Left lobe of liver (tissue), 2 donors: ENCODE data around the gene SGPP1. TPM values are rescaled to one million over a fixed set of nuclear protein-coding genes. Genes with fewer than 3 reads are reported as not detected.
"Not testable (repeated sequence)": the region's sequence is repeated elsewhere in the genome, so short reads cannot be mapped to it uniquely, and the experiment has no call there.

ENCODE experiments used
- ATAC-seq: fragments of 200-7000 bp; cut with Tn5 transposase; one replicate; pipeline ENCODE4 v1.9.1; 2020; ENCODE audit warnings: mild to moderate bottlenecking, moderate library complexity
- DNase-seq: peaks from one replicate; pipeline ENCODE4 v3.0.0-alpha.2; 2020; ENCODE audit warnings: low spot score
- total RNA-seq: library from RNA; stranded (reverse); gene quantifications from one replicate; pipeline ENCODE4 v1.2.1, GENCODE V29; 2021
- donor health status: DM: no; HTN: no; CAD: no; lungs with moderate emphysema.
- donor health status: DM: no; HTN: yes; CAD: no.

Gene SGPP1
- total RNA-seq, 1 donor from 2014 or later = 15.5 TPM

DNA sequence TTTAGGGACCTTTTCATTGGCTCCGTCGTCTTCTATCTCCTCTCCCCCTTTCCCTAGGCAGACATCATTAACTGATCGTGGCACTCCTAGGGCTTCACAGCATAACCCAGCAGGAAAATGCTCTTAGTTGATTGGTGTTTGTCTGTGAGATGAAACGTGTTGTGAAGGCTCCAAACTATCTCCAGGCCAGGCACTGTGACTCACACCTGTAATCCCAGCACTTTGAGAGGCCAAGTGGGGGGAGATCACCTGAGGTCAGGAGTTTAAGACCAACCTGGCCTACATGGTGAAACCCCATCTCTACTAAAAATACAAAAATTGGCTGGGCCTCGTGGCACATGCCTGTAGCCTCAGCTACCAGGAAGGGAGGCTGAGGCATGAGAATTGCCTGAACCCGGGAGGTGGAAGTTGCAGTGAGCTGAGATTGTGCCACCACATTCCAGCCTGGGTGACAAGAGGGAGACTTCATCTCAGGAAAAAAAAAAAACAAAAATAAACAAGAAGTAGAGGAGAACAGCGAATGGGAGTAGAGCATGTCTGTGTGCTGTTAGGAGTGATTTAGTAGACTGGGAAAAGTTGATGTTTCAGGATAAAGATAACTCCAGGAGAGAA, 53.9 kb downstream of the SGPP1 start:
- ATAC-seq (no peak), DNase-seq (no peak)

DNA sequence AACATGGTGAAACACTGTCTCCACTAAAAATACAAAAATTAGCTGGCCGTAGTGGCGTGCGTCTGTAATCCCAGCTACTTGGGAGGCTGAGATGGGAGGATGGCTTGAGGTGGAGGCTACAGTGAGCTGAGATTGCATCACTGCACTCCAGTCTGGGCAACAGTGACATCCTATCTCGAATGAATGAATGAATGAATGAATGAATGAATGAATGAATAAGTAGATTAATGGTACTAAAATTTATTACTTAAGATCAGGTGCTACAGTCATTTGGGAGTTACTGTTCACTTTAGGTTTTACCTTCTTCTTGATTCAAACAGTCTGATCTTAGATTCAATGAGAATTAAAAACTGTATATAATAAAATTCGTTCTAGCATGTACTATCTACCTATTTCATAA, 54.6 kb downstream of the SGPP1 start:
- no peak for ATAC-seq
- DNase-seq = no peak

DNA sequence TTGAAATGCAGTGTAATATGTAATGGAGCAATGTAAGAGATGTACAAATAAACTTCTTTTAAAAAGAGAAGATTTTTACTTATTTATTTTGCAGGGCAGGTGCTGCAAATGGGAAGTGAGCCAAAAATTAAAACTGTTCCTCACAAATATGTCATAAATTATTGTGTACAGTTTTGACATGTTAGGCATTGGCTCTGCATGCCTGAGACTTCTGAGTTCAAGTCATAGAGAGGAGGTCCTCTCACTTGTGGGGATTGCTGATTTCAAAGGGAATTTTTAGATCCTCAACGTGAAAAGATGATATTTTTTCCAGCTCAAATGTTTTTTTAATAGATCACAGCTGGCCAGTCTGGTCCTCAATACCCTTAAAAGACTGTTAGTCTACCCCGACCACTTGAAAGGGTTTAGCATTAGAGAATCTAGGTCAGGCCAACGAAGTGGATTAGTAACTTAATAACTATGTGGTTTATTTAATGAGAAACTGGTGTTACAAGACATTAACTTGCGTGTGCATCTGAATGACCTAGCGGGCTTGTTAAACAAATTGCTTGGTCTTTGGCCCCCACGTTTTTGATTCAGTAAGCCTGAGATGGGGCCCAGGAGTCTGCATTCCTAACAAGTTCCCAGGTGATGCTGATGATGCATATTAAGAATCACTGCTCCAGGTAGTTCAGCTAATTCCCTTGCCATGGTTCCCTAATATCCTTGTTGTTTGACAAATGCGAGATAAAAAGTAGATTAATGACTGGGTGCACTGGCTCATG, 55.3 kb downstream of the SGPP1 start:
- ATAC-seq (peak; percentile 68), DNase-seq (no peak)

DNA sequence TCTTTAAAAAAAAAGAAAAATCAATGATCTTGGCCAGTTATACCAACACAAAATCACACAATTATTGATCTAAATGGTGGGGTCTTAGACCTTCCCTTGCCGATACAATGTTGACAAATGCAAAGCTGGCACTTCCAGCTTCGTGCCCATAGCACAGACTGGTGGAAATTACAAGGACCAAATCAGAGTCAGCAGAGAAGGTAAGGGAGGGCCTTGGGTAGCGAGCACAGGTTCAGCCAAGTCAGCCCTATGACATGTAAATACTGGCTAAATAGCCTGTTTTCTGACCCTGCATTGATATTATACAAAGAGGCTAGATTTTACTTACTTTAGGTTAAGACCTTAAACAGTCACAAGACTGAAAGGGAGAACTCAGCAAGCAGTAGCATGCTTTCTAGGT, 55.9 kb downstream of the SGPP1 start:
- ATAC-seq (peak; percentile 90), DNase-seq (no peak)

DNA sequence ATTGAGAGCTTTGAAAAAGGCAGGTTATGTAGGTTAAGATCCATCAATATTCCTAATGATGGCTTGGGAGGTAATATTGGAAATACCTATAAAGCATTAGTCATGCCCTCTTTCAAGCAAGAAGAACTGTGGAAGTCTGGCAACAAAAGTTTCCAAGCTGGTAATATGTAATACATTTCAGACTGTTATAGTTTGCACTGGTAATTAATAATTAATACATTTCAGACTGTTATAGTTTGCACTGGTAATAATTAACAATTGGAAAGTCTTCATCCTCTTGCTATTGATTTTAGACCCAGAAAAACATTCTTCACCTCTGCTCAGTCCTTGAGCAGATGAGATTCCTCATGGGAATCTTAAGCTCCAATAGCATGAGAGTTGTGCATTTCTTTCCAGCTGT, 57.2 kb downstream of the SGPP1 start:
- DNase-seq = no peak
- peak; percentile 17 for ATAC-seq

DNA sequence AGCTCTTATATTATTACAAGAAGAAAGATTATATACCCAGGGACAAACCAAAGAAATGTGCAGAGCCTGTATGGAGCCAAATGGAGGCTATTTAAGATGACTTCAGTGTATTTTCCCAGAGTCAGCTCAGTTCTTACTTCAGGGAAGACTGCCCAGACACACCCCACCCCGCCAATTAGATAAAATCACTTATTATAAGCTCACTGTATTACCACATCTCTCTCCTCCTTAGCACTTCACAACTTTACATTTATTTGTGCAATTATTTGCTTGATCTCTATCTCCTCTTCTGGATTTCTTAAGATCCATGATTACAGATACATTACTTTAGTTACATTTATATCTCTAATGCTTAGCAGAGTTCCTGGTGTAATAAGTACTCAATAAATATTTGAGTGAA, 61.5 kb downstream of the SGPP1 start:
- no peak for DNase-seq
- no peak for ATAC-seq

DNA sequence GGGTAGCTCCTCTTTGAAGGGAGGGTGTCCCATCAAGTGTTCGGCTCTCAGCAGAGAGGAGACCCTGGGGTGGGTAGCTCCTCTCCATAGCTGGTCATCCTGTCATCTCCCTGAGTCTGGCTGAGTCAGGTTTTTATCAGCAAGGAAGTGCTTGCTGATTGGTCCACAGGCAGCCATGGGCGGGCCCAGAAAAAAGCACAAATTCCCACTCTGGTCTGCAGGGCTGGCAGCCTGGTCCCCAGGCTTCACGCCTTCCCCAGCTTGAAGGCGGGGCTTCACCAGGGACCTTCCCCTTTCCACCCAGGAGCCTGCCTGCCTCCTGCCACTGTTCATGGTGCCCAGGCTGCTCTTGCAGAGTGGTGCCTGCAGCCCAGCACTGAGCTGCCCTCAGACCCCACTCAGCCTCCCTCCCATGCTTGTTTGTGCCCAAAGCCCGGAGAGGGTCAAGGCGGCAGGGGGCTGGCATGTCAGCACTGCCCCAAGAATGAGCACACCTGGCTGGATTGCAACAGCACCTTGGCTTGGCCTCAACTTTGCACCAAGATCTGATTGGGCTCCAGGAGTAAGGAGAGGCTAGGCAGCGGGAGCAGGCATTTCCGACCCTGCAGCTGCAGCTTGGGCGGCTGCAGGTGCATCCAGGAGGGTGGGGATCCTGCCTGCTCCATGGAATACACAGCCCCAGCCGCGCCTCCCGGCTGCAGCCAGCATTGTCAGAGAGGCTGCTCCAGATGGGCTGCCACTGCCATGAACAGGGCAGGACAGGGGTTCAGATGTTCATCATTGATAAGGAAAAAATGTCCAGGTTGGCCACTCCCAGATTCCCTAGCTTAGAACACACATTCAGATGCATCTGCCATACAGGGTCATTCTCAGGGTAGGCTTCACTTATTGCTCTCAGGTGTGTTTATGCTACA, 64.2 kb downstream of the SGPP1 start:
- DNase-seq = no peak

DNA sequence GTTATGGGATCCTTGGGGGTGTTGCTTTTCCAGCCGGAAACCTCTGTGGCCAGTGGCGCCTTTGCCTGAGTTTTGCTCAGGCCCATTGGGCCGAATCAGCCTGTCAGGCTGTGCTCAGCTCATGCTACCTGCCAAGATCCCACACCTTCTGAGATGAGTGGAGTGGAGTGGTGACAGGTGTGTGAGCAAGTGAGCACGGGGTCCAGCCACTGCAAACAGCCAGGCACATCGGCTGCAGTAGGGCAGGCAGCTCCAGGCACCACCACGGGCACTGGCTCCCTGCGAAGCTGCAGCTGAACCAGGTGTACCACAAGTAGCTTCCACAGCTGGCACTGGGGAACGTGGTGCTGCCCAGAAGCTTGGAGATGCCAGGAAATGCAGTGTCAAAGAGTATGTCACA, 65.1 kb downstream of the SGPP1 start:
- ATAC-seq (no peak), DNase-seq (no peak)

More for the DNA sequence above, 64.2 kb downstream of the SGPP1 start:
- ATAC-seq = peak; percentile 36

DNA sequence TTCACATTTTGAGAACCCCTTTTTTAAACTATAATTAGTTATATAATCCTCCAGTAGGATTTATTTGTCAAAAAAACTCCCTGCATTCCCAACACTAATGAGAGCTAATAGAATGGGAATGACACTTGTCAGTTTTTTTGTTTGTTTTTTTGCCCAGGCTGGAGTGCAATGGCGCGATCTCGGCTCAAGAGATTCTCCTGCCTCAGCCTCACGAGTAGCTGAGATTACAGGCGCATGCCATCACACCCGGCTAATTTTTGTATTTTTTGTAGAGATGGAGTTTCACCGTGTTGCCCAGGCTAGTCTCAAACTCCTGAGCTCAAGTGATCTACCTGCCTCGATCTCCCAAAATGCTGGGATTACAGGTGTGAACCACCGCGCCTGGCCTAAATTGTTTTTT, 66.0 kb downstream of the SGPP1 start:
- not testable (repeated sequence) for DNase-seq

DNA sequence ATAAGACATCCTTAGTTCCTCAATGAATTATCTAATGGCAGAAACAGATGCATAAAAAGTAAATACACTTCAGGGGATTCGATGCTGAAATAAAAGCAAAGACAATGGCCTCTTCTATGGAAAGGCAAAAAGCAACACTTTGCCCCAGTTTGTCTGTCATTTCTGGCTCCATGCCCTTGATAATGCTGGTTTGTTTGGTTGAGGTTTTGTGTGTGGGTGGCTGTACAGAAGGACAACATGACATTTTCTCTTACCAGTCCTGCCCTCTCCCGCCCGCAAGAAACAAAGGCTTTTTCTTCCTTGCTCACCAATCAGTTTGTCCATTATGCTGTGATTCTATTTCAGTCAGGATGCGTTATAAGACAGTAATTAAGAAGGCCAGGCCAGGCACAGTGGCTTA, 68.1 kb downstream of the SGPP1 start:
- ATAC-seq = peak; percentile 89

More for the DNA sequence above, 66.0 kb downstream of the SGPP1 start:
- ATAC-seq = not testable (repeated sequence)

DNA sequence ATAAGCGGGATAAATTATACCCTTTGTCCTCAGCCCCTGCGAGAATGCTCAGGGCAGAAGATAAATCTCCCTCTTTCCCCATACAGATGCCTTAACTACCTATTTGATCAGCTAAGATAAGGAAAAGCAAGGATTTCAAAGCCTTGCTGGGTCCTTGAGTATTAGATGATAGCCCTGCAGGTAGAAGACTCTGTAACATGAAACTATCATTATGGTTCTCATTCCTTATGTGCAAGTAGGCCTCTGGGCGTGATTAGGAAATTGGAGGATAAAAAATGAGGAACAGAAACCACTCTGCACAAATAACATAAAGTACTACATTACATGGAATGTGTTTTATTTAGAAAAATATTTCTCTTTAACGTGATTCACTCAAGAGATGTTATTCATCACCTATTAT, 71.7 kb downstream of the SGPP1 start:
- DNase-seq (no peak), ATAC-seq (no peak)

More for the DNA sequence above, 68.1 kb downstream of the SGPP1 start:
- no peak for DNase-seq

DNA sequence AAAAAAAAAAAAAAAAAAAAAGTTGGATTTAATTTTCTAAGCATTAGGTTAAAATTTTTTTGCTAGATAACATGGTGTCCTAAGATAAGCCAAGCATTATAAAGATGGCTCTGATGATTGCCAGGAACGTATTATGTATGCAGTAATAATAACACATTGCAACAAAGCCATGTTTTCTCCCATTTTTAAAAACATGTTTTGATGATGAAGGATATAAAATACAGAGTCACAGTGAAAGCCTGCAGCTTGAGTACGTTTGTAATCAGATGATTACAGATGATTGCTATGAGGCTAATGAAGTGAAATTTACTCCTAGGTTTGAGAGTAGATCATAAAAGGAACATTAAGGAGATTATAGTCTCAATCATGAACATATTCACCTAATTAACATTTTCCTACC, 72.9 kb downstream of the SGPP1 start:
- no peak for ATAC-seq
- no peak for DNase-seq

DNA sequence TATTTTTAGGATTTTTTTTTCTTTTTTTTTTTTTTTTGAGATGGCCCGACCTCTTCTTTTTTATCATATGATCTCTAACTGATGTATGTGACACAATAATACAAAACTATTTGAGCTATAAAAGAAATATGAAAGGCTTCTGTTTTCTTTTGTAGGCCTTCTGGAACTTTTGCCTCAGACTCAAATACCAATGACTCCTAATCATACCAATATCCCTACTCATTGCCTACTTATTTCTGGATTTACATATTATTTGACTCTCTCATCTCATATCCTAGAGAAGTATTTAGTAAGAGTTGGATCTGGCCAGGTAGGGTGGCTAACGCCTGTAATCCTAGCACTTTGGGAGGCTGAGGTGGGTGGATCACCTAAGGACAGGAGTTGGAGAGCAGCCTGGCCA, 73.5 kb downstream of the SGPP1 start:
- ATAC-seq (no peak), DNase-seq (no peak)

DNA sequence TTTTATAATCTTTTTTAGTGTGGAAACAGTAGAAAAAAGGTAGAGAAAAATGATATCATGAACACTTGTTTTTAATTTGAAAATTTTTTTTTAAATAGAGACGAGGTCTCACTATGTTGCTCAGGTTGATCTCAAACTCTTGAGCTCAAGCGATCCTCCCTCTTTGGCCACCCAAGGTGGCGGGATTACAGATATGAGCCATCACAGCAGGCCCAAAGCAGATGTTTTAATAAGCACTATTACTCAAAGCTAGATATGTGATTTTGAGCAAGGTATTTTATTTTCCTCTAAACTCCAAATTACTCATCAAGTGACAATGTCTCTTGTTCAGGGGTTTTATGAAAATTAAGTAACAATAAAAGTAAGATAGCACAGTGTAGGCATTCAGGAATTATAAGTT, 75.5 kb downstream of the SGPP1 start:
- no peak for ATAC-seq

DNA sequence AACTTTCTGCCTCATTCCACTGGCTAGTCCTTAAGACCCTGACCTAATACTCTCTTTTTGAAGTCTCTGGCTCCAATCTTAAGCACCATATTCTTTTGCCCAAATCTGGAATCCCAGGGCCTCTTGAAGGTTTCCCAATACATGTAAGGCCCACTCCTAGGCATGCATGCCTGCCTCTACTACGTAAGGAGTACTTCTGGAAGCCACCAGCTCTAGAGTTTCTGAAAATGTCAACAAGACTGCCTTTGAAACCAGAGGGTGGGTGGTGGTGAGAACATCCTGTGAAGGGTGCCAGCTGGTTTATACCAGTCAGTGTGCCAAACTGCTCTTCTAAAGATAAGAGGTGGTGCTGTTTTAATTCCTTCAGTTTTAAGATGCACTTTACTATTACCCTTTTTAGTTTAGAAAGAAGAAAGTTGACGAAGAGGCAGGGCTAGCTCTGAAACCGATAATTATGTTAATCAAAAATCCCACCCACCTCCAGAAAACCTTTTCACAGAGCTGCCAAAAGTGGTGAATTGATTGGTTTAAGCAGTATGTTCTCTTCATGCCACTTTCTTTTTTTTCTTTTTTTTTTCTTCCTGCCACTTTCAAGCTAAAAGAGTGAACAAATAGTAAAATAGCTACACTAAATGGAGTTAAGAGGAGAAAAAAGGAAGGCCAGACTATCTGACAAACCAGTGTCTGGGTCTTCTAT, 77.5 kb downstream of the SGPP1 start:
- DNase-seq (no peak), ATAC-seq (no peak)

More for the DNA sequence above, 75.5 kb downstream of the SGPP1 start:
- DNase-seq = no peak

DNA sequence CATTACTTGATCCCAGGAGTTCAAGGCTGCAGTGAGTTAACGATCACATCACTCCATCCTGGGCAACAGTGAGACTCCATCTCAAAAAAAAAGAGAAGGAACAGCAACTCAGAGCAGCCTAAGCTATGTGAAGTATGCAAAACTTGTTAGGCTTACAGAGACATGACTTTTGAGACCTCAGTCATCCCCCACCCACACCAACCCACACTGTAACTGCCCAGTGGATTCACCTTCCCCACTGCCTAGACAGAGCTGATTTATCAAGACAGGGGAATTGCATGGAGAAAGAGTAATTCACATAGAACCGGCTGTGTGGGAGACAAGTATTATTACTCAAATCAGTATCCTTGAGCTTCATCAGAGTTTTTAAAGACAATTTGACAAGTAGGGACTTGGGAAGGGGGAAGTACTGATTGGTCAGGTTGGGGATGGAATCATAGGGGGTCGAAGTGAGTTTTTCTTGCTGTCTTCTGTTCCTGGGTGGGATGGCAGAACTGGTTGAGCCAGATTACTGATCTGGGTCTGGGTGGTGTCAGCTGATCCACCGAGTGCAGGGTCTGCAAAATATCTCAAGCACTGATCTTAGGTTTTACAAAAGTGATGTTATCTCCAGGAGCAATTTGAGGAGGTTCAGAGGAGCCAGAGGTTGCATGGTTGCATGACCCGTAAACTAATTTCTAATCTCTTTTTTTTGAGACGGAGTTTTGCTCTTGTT, 80.0 kb downstream of the SGPP1 start:
- ATAC-seq = no peak
- no peak for DNase-seq

DNA sequence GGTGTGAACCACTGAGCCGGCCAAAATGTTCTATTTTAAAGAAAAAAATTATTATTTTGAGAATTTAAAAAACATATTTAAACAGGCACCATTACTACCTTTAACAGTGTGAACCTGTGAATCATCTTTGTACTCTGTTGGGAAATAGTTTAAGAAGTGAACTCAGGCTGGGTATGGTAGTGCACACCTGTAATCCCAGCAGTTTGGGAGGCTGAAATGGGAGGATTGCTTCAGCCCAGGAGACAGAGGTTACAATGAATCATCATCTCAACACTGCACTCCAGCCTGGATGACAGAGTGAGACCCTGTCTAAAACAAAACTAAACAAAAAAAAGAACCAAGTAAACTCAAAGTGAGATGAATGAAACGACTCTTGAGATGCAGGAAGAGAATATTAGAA, 83.1 kb downstream of the SGPP1 start:
- ATAC-seq = no peak
- no peak for DNase-seq

DNA sequence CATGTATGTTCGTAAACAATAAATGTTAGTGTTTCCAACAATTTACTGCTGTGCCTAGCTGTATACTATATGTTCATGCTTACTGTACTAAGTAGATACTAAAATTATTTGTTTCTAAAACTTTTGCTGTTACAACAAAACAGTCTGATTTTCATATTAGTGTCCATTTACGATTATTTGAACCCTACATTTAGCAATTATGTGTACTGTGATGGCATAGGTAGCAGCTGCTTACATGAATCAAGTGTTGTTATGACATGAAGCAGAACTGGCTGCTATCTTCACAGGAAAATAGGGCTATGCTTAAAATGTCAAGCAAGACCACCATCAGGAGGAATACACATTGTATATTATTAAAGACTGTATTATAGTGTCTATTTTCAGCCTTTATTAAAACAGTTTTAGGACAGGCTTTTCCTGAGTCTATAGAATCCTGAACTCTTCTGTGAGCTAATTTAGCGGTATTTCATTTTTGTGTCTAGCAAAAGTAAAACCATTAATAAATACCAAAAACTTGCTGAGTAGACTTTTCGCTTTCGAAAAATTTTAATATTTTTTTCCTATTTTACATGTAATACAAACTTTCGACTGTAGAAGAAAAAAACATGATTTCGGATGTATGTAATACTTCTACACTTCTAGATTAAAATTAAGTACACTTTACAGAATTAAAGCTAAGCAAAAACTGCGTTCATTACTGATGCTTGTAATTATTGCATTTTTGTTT, 85.0 kb downstream of the SGPP1 start:
- DNase-seq (no peak), ATAC-seq (no peak)

DNA sequence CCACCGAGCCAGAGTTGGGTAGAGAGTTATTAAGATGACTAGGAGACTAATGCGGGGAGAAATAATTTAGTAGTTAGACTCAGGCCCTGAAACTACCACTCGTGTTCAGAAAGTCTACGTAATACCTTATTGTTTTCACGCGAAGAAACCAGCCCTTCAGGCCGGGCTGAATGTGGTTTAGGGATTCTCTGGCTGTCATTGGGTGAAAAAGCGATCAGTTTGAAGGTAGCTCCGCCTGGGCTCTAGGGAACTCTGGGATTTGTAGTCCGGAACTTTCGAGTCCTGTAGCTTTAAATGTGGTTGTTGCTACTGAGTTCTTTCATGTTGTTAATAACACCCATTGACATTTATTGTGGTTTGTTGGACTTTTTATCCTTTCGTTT, 85.6 kb downstream of the SGPP1 start:
- ATAC-seq (peak; percentile 79), DNase-seq (peak; percentile 83)
